ENCODE data around the gene MEGF9. TPM values are rescaled to one million over a fixed set of nuclear protein-coding genes. Genes with fewer than 3 reads are reported as not detected.

Gene MEGF9
- total RNA-seq, 2 experiments from 2014 or later = 9.4 to 10.5 TPM

DNA sequence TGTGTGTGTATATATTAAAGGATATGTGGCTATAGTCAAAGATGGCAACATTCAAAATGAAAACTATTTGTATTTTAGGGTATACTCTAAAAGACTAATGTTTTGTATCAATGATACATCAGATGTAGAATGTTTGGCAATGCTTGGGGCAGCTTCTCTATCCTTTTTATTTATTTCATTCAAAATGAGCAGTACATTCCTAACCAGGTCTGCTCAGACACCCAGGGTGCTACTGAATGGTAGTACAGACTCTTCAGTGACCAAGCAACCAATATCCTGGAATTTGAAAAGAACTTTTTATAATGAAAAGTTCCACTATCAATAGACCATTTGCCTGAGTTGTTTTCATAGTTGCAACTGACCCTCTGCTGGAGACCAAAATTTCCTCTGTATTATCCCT, 23.9 kb downstream of the MEGF9 start:
- Mint-ChIP-seq H3K4me3 (no peak overlapping the region), H3K27ac (no peak overlapping the region), H3K4me1 (peaks cover 25% of the 10 kb centered on the region), H3K27me3 (no peaks in the 10 kb centered on the region), H3K36me3 (ENCODE audit: low read depth) (peaks cover 5% of the 10 kb centered on the region), H3K9me3 (no peaks in the 10 kb centered on the region)
- POLR2A ChIA-PET = no interaction called here
- CTCF ChIA-PET = no interaction called here
- DNase-seq = no peak

DNA sequence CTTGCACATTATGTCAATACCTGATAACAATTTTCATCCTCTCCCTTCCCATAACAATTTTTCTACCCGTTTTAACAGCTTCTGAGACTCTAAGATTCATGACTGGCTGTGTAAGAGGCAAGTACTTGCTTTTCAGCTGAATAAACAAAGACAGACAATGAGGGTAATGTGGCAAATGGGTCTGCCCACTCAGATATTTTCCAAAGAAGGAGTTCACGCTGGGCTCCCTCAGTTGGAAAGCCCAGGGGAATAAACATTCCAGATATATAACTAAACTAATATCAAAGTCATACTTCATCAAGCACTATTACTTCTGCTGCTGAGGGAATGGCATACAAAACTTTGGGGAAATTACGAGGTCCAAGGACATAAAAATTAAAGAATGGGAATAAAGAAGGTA, 24.4 kb downstream of the MEGF9 start:
- CTCF ChIA-PET = no interaction called here
- Mint-ChIP-seq H3K27ac (no peak overlapping the region), H3K36me3 (ENCODE audit: low read depth) (peaks cover 5% of the 10 kb centered on the region), H3K9me3 (no peaks in the 10 kb centered on the region), H3K27me3 (no peaks in the 10 kb centered on the region), H3K4me3 (no peak overlapping the region), H3K4me1 (peaks cover 23% of the 10 kb centered on the region)
- POLR2A ChIA-PET = no interaction called here
- no peak for DNase-seq

DNA sequence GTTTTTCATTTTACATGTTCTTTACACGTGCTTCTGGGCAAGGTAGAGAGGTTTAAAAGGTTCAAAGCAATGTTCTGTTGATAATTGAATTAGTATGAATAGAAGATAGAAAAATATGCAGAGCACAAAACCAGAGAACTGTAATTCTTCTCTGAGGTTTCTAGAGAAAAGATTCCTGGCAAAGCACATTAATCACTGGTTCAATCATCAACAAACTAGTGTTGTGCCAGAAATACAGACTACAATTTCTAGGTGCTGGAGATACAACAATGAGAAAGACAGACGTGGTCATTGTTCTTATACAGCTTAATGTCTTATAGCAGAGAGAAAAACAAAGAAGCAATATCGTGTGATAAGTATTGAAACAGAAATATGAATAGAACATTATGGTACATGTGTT, 25.5 kb downstream of the MEGF9 start:
- Mint-ChIP-seq H3K27me3 (no peaks in the 10 kb centered on the region), H3K4me1 (peaks cover 12% of the 10 kb centered on the region), H3K4me3 (no peak overlapping the region), H3K36me3 (ENCODE audit: low read depth) (peaks cover 5% of the 10 kb centered on the region), H3K27ac (no peak overlapping the region), H3K9me3 (no peaks in the 10 kb centered on the region)
- ChIA-PET CTCF (no interaction called here), POLR2A (no interaction called here)
- DNase-seq = no peak

DNA sequence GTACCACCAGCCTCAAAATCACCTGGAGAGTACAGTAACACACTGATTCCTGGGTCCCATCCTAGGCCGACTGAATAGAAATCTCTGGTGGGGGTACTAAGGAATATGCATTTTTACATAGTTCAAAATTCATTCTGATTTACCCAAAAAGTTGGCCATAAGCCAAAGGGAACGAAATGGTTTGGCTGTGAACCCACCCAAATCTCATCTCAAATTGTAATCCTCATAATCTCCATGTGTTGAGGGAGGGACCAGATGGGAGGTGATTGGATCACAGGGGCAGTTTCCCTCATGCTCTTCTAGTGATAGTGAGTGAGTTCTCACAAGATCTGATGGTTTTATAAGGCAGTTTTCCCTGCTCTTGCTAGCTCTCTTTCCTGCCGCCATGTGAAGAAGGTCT, 31.1 kb downstream of the MEGF9 start:
- Mint-ChIP-seq H3K27ac (no peak overlapping the region), H3K36me3 (ENCODE audit: low read depth) (peaks cover 6% of the 10 kb centered on the region), H3K27me3 (no peaks in the 10 kb centered on the region), H3K9me3 (no peaks in the 10 kb centered on the region), H3K4me3 (no peak overlapping the region), H3K4me1 (no peaks in the 10 kb centered on the region)
- ChIA-PET POLR2A (no interaction called here), CTCF (no interaction called here)
- DNase-seq = no peak

DNA sequence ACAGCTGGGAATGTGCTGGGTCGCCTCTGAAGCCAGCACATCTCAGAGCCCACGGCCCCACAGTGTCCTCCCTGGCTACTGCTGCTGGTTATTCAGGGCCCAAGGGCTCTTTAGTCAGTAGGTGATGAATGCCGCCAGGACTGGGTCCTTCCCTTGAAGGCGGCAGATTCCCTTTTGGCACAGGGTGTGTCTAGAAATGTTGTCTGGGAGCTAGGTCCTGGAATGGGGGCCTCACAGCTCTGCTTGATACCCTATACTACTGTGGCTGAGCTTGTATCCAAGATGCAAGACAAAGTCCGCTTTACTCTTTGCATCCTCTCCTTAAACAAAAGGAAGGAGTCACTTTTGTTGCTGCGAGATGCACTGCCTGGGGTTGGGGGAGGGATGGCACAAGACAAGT, 33.1 kb downstream of the MEGF9 start:
- CTCF ChIA-PET = no interaction called here
- DNase-seq = no peak
- Mint-ChIP-seq H3K27ac (no peak overlapping the region), H3K4me3 (no peak overlapping the region), H3K36me3 (ENCODE audit: low read depth) (peaks cover 6% of the 10 kb centered on the region), H3K9me3 (no peaks in the 10 kb centered on the region), H3K27me3 (no peaks in the 10 kb centered on the region), H3K4me1 (no peaks in the 10 kb centered on the region)
- POLR2A ChIA-PET = no interaction called here

DNA sequence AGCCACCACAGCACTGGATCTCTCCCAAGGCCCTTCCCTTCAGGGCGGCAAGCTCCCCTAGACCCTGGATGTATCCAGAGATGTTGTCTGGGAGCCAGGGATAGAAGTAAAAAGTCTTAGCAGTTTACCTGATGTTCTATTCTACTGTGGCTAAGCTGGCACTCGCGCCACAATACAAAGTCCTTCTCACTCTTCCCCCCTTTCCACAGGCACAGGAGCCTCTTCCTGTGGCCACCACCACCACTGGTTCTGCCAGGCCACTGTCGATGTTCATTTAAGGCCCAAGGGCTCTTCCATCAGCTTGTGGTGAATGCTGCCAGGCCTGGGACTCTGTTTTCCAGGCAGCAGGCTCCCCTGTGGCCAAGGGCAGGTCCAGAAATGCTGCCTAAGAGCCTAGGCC, 33.7 kb downstream of the MEGF9 start:
- ChIA-PET CTCF (no interaction called here), POLR2A (no interaction called here)
- no peaks in the 10 kb centered on the region for H3K9me3 Mint-ChIP-seq
- no peaks in the 10 kb centered on the region for H3K4me1 Mint-ChIP-seq
- H3K27me3 Mint-ChIP-seq = no peaks in the 10 kb centered on the region
- DNase-seq = no peak
- peaks cover 4% of the 10 kb centered on the region for H3K36me3 Mint-ChIP-seq (ENCODE audit: low read depth)
- H3K27ac Mint-ChIP-seq = no peak overlapping the region
- no peak overlapping the region for H3K4me3 Mint-ChIP-seq

DNA sequence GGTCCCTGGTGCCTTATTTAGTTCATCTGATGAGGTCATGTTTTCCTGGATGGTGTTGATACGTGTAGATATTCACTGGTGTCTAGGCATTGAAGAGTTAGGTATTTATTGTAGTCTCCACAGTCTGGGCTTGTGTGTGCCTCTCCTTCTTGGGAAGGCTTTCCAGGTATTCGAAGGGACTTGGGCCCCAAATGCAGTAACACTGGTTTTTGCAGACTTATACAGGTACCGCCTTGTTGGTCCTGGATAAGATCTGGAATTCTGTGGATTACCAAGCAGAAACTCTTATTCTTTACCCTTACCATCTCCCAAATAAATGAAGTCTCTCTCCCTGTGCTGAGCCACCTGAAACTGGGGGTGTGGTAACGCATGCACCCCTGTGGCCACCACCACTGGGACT, 34.1 kb downstream of the MEGF9 start:
- H3K9me3 Mint-ChIP-seq = no peaks in the 10 kb centered on the region
- DNase-seq = no peak
- peaks cover 4% of the 10 kb centered on the region for H3K36me3 Mint-ChIP-seq (ENCODE audit: low read depth)
- CTCF ChIA-PET = no interaction called here
- POLR2A ChIA-PET = no interaction called here
- H3K27me3 Mint-ChIP-seq = no peaks in the 10 kb centered on the region
- no peak overlapping the region for H3K27ac Mint-ChIP-seq
- H3K4me1 Mint-ChIP-seq = no peaks in the 10 kb centered on the region
- no peak overlapping the region for H3K4me3 Mint-ChIP-seq

DNA sequence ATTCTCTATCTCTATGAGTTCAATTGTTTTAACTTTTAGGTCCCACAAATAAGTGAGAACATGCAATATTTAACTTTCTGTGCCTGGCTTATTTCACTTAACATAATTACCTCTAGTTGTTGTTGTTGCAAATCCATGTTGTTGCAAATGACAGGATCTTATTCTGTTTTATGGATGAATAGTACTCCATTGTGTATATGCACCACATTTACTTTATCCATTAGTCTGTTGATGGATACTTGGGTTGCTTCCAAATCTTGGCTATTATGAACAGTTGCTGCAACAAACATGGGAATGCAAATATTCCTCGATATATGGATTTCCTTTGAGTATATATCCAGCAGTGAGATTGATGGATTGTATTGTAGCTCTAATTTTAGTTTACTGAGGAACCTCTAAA, 36.3 kb downstream of the MEGF9 start:
- no peak for DNase-seq
- H3K4me1 Mint-ChIP-seq = no peaks in the 10 kb centered on the region
- ChIA-PET CTCF (no interaction called here), POLR2A (no interaction called here)
- no peaks in the 10 kb centered on the region for H3K27me3 Mint-ChIP-seq
- H3K4me3 Mint-ChIP-seq = no peak overlapping the region
- H3K9me3 Mint-ChIP-seq = no peaks in the 10 kb centered on the region
- H3K27ac Mint-ChIP-seq = no peak overlapping the region
- peaks cover 4% of the 10 kb centered on the region for H3K36me3 Mint-ChIP-seq (ENCODE audit: low read depth)

DNA sequence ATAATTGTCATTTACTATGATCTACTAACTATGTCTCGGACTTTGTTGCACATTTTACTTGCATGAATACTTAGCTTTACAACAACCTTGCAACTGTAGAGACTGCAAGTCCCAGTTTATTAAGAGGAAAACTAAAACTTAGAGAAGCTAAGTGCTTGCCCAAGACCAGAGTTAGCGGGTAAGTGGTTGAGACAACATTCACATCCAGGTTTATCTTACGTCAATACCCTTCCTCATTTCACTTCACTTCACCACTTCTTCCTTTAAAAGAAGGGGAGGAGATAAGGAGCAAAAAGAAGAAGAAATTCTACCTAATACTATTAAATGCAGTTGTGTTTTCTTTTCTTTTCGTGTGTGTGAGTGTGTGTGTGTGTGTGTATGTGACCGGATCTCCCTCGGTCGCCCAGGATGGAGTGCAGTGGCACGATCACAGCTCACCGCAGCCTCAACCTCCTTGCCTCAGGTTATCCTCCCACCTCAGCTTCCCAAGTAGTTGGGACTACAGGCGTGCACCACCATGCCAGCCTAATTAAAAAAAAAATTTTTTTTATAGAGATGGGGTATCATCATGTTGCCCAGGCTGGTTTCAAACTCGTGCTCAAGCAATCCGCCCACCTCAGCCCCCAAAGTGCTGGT, 37.4 kb downstream of the MEGF9 start:
- no peak overlapping the region for H3K27ac Mint-ChIP-seq
- H3K9me3 Mint-ChIP-seq = no peaks in the 10 kb centered on the region
- peaks cover 4% of the 10 kb centered on the region for H3K36me3 Mint-ChIP-seq (ENCODE audit: low read depth)
- H3K4me1 Mint-ChIP-seq = no peaks in the 10 kb centered on the region
- no peaks in the 10 kb centered on the region for H3K27me3 Mint-ChIP-seq
- ChIA-PET CTCF (no interaction called here), POLR2A (no interaction called here)
- no peak overlapping the region for H3K4me3 Mint-ChIP-seq
- no peak for DNase-seq

DNA sequence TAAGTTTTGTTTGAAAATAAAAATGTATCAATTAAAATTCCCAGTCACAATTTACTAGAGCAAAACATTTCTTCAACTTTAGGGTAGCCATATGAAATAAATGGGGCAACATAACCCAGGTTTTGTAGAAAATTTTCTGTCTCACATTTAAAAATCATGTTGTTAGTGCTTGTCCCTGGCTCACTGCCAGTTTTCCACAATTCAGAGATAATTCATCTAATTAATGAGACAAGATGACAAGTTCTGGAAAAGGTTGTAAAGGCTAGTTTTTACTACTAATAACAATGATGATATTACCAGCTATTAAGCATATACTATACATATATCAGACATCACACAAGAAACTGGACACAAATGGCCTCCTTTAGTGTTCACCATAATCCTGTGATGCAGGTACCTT, 45.9 kb downstream of the MEGF9 start:
- Mint-ChIP-seq H3K4me3 (no peak overlapping the region), H3K9me3 (no peaks in the 10 kb centered on the region), H3K4me1 (no peaks in the 10 kb centered on the region), H3K36me3 (ENCODE audit: low read depth) (no peaks in the 10 kb centered on the region), H3K27me3 (peaks cover 2% of the 10 kb centered on the region), H3K27ac (no peak overlapping the region)
- ChIA-PET POLR2A (no interaction called here), CTCF (no interaction called here)
- DNase-seq = no peak

DNA sequence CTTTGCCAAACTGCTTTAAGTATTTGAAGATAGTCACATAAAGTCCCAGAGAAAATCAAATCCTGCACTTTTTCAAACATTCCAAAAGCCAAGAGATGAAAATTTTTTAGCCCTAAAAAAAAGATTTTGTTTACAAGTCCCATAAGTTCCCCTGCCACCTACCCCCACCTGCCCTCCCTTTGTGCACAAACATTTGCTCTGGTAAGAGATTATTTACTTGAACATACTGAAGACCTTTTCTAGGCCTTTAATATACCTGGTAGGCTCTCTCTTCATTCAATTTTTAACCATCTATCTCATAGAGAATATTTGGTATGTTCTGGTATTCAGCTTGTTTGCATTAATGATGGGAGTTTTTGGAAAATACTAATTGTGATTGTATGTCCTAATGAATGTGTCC, 50.3 kb downstream of the MEGF9 start:
- Mint-ChIP-seq H3K27ac (no peak overlapping the region), H3K27me3 (peaks cover 2% of the 10 kb centered on the region), H3K4me3 (no peak overlapping the region), H3K36me3 (ENCODE audit: low read depth) (peaks cover 2% of the 10 kb centered on the region), H3K4me1 (no peaks in the 10 kb centered on the region), H3K9me3 (no peaks in the 10 kb centered on the region)
- ChIA-PET CTCF (no interaction called here), POLR2A (no interaction called here)
- DNase-seq = no peak

DNA sequence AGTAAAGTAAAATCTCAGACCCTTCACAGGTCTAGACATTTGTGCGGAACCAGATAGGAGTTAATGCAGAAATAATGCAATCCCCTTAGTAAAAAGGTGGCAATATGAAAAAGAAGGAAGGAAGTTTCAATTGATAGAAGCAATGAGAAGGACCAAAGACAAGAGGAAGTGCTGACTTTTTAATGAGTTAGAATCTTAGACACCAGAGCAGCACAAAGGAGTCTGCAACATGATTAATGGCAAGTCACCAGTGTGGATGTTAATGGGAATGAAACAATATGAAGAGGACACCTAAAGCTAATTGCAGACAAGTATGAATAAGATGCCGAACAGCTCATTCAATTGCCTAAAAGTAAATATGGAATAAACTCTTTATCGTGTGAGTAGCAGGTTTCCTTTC, 50.9 kb downstream of the MEGF9 start:
- ChIA-PET POLR2A (no interaction called here), CTCF (no interaction called here)
- no peak for DNase-seq
- peaks cover 2% of the 10 kb centered on the region for H3K27me3 Mint-ChIP-seq
- H3K9me3 Mint-ChIP-seq = no peaks in the 10 kb centered on the region
- H3K4me1 Mint-ChIP-seq = no peaks in the 10 kb centered on the region
- H3K4me3 Mint-ChIP-seq = no peak overlapping the region
- H3K27ac Mint-ChIP-seq = no peak overlapping the region
- H3K36me3 Mint-ChIP-seq (ENCODE audit: low read depth) = peaks cover 2% of the 10 kb centered on the region

DNA sequence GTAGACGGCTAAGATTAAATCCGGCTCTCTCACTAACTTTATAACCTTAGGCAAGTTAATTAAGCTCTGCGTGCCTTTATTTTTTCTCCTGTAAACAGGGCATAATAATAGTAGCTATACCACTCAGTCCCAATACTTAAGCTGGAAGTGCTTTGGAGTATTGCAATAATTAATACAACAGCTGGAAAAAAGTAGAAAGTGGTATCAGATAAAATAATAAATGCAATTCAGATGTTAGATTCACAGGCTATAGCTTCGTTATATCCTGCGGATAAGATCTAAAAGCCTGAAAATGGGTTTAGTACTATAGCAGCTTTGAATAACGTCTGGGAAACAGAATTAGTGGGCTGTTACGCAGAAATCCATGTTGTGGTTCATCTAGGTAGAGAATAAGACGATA, 51.8 kb downstream of the MEGF9 start:
- Mint-ChIP-seq H3K36me3 (ENCODE audit: low read depth) (peaks cover 2% of the 10 kb centered on the region), H3K4me1 (no peaks in the 10 kb centered on the region)

DNA sequence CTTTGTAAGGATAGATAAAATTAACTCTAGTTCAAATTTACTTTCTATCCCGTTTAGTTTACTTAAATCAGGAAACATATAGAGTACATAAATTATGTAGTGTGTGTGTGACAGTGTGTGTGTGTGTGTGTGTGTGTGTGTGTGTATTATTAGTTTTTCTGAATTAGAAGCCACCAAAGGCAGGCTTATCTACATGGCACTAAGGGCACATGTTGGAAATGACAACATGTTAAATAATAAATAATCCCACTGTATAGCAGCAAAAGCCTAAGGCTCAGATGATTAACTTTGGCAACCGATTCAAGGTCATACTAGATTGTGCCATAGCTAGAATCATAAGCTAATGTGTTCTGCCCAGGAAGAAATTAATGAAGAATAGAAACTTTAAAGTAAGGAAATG, 54.6 kb downstream of the MEGF9 start:
- no peak for DNase-seq
- H3K4me1 Mint-ChIP-seq = peaks cover 4% of the 10 kb centered on the region
- no peak overlapping the region for H3K27ac Mint-ChIP-seq
- H3K4me3 Mint-ChIP-seq = no peak overlapping the region
- peaks cover 2% of the 10 kb centered on the region for H3K36me3 Mint-ChIP-seq (ENCODE audit: low read depth)
- no peaks in the 10 kb centered on the region for H3K27me3 Mint-ChIP-seq
- POLR2A ChIA-PET = no interaction called here
- no peaks in the 10 kb centered on the region for H3K9me3 Mint-ChIP-seq
- CTCF ChIA-PET = no interaction called here

More for the DNA sequence above, 51.8 kb downstream of the MEGF9 start:
- POLR2A ChIA-PET = no interaction called here
- Mint-ChIP-seq H3K4me3 (no peak overlapping the region), H3K27me3 (peaks cover 2% of the 10 kb centered on the region), H3K27ac (no peak overlapping the region), H3K9me3 (no peaks in the 10 kb centered on the region)
- no peak for DNase-seq
- CTCF ChIA-PET = interaction anchor here (1.6 kb wide), 1 partner anchor 8 kb away, joined by 3 read pairs; no protein-coding TSS in a partner anchor

Measured in activated CD4-positive, alpha-beta T cell treated with anti-CD3 and anti-CD28 coated beads, Interleukin-2, amount 10 ng/mL, durations not matched to agents 7 days and 5 days (primary cell).